ENCODE results near the gene CLDN5. TPM values are rescaled to one million over a fixed set of nuclear protein-coding genes. Genes with fewer than 3 reads are reported as not detected.

Gene CLDN5
- total and polyA plus RNA-seq, 2 of the 8 experiments (the other 6 are each of a cell fraction or from before 2014, with no cell fraction given) = 1.2 to 1.6 TPM

- Histone ChIP-seq H3K23me2 (ENCODE audit: low read depth, low read length) (no peaks in the 10 kb centered on the region), H3K23ac (ENCODE audit: insufficient read length) (no peak overlapping the region), H3K4ac (replicated peaks; ENCODE audit: insufficient read length, low read depth, low read length) (no peak overlapping the region), H4K8ac (ENCODE audit: extremely low read depth, insufficient read depth, low read length) (no peak overlapping the region; the same call in 1 of the 2 replicates), H2AFZ (ENCODE audit: low read length) (no peak overlapping the region), H2BK20ac (ENCODE audit: low read length) (no peak overlapping the region), H3K4me3 (ENCODE audit: extremely low read depth in 1 of 4, insufficient read depth in 2 of 4, low read depth in 3 of 4, low read length in 4 of 4) (no peak overlapping the region), H3K14ac (ENCODE audit: insufficient read length) (no peak overlapping the region), H3K18ac (ENCODE audit: extremely low read depth, low read length) (no peak overlapping the region), H3K27ac (ENCODE audit: low read depth, low read length) (no peak overlapping the region), H4K20me1 (replicated peaks in 1 of 2; ENCODE audit: control insufficient read depth in 1 of 2, insufficient read depth in 2 of 2, low read length in 2 of 2) (peaks cover 0 to 6% of the 10 kb centered on the region in 2 experiments), H4K5ac (ENCODE audit: insufficient read length, low read depth, low read length) (no peak overlapping the region), H3K4me2 (ENCODE audit: insufficient read depth in 1 of 2, low read depth in 2 of 2, low read length in 2 of 2) (no peak overlapping the region), H3K79me1 (ENCODE audit: low read depth, low read length) (no peaks in the 10 kb centered on the region), H3K4me1 (replicated peaks in 1 of 4; ENCODE audit: control insufficient read depth in 3 of 4, insufficient read depth in 4 of 4, low read length in 3 of 4) (0 out of 7 replicates have a peak, but pooled peaks cover 0 to 3% (median 0%) of the 10 kb centered on the region in 4 experiments), H3K9ac (replicated peaks in 1 of 4; ENCODE audit: extremely low read depth in 1 of 4, low read depth in 3 of 4, low read length in 3 of 4) (no peak overlapping the region), H2AK5ac (ENCODE audit: low read depth, low read length) (no peak overlapping the region), H2BK120ac (replicated peaks; ENCODE audit: low read depth, low read length) (no peak overlapping the region), H3K36me3 (ENCODE audit: control insufficient read depth in 2 of 4, insufficient read depth in 4 of 4, low read length in 3 of 4) (peaks cover 2 to 31% (median 9%) of the 10 kb centered on the region in 4 experiments; a peak in 7 of 8 replicates), H4K91ac (replicated peaks; ENCODE audit: insufficient read length, low read length) (no peak overlapping the region), H3K56ac (replicated peaks; ENCODE audit: insufficient read length, low read depth, low read length) (no peak overlapping the region), H3K27me3 (replicated peaks in 1 of 4; ENCODE audit: control insufficient read depth in 3 of 4, extremely low read depth in 1 of 4, insufficient read depth in 3 of 4, low read length in 3 of 4) (no peaks in the 10 kb centered on the region), H2BK5ac (ENCODE audit: low read depth, low read length) (no peak overlapping the region), H3K9me3 (ENCODE audit: insufficient read depth in 2 of 2, low read depth in 1 of 2, low read length in 1 of 2) (no peaks in the 10 kb centered on the region), H2BK15ac (ENCODE audit: low read length) (no peak overlapping the region), H3K79me2 (ENCODE audit: control insufficient read depth in 1 of 2, insufficient read depth in 2 of 2, low read length in 2 of 2) (no peaks in the 10 kb centered on the region), H2BK12ac (ENCODE audit: low read depth, low read length) (no peak overlapping the region)
- 91% methylated on average over 14 of the region's 14 CpGs; no CpG with 5 or more reads in 1 of the 2 experiments for WGBS, 2 experiments (ENCODE audit: extremely low coverage in 1 of 2, insufficient coverage in 1 of 2, insufficient read length in 1 of 2, insufficient replicate concordance in 2 of 2, low coverage in 1 of 2, low lambda C conversion rate in 2 of 2, missing lambda C conversion rate in 1 of 2)
- FAIRE-seq (no peak), DNase-seq (ENCODE audit: low read depth in 1 of 2, low spot score in 2 of 2) (no peak)
- ChIA-PET CTCF (ENCODE audit: partially characterized antibody) (interaction anchor here (0.6 to 1.9 kb wide), 2 partner anchors 10 to 117 kb away, joined by 3 to 6 read pairs; no protein-coding TSS in a partner anchor), POLR2A (ENCODE audit: partially characterized antibody) (interaction anchor here (1.3 to 2.5 kb wide), 2 partner anchors 10 to 12 kb away, joined by 5 to 7 read pairs; no protein-coding TSS in a partner anchor)
- TF ChIP-seq, protein P1, sequence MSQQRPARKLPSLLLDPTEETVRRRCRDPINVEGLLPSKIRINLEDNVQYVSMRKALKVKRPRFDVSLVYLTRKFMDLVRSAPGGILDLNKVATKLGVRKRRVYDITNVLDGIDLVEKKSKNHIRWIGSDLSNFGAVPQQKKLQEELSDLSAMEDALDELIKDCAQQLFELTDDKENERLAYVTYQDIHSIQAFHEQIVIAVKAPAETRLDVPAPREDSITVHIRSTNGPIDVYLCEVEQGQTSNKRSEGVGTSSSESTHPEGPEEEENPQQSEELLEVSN (IDR thresholded peaks at IDR 0.05) = no peak
- no peak for TF ChIP-seq POLR2AphosphoS5 (IDR thresholded peaks at IDR 0.05; ENCODE audit: low read depth, low read length)
- TF ChIP-seq RNF2 (IDR thresholded peaks at IDR 0.05; ENCODE audit: borderline replicate concordance, low read depth, low read length, missing control alignments, poor library complexity, severe bottlenecking) = no peak
- TF ChIP-seq, protein P2, sequence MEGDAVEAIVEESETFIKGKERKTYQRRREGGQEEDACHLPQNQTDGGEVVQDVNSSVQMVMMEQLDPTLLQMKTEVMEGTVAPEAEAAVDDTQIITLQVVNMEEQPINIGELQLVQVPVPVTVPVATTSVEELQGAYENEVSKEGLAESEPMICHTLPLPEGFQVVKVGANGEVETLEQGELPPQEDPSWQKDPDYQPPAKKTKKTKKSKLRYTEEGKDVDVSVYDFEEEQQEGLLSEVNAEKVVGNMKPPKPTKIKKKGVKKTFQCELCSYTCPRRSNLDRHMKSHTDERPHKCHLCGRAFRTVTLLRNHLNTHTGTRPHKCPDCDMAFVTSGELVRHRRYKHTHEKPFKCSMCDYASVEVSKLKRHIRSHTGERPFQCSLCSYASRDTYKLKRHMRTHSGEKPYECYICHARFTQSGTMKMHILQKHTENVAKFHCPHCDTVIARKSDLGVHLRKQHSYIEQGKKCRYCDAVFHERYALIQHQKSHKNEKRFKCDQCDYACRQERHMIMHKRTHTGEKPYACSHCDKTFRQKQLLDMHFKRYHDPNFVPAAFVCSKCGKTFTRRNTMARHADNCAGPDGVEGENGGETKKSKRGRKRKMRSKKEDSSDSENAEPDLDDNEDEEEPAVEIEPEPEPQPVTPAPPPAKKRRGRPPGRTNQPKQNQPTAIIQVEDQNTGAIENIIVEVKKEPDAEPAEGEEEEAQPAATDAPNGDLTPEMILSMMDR (IDR thresholded peaks at IDR 0.05; ENCODE audit: control extremely low read depth in 1 of 3, insufficient read depth in 1 of 3, low read depth in 1 of 3, low read length in 3 of 3) = no peak
- TF ChIP-seq SUZ12 (IDR thresholded peaks at IDR 0.05; ENCODE audit: low read length) = no peak
- no peak for TF ChIP-seq SAP30 (IDR thresholded peaks at IDR 0.05; ENCODE audit: insufficient read depth, insufficient replicate concordance, low read length)
- no peak for TF ChIP-seq POLR2A (IDR thresholded peaks at IDR 0.05; ENCODE audit: control extremely low read depth in 1 of 2, low read depth in 2 of 2, low read length in 2 of 2)
- TF ChIP-seq GABPA (IDR thresholded peaks at IDR 0.05; ENCODE audit: borderline replicate concordance, insufficient read depth, low read length) = no peak
Measured at GRCh38 chr22:19514831-19515565, 9.2 kb downstream of the CLDN5 start.

Data from H1 (cell line).